K562 (cell line): Measurements from ENCODE around the gene ATF1. TPM values are rescaled to one million over a fixed set of nuclear protein-coding genes. Genes with fewer than 3 reads are reported as not detected.

ENCODE experiments used
- MTA1 ChIP-seq: fragments of 450-650 bp; IDR thresholded peaks from 2 replicates; pipeline ENCODE4 v1.6.1; 2017; ENCODE audit warnings: borderline replicate concordance
- NFE2 ChIP-seq: IDR thresholded peaks from 2 replicates; pipeline ENCODE4 v1.6.1; 2014; ENCODE audit warnings: antibody characterized with exemption, low read depth
- SP2 ChIP-seq: IDR thresholded peaks from 2 replicates; pipeline ENCODE4 v1.6.1; 2011; ENCODE audit warnings: mild to moderate bottlenecking, low read depth, low read length, moderate library complexity; ENCODE audit not compliant: poor library complexity, severe bottlenecking; ENCODE audit errors: extremely low read depth
- TARDBP ChIP-seq: fragments of 450-650 bp; IDR thresholded peaks from 2 replicates; pipeline ENCODE4 v1.6.1; 2016
- polyA plus RNA-seq, 8 experiments: library from polyadenylated mRNA; depleted of rRNA in 4 of 8; stranded (reverse) in 5 of 8; unstranded in 3 of 8; fragments of >200 nt; fragmentation: Nextera tagmentation in 2 of 8; fragmentation: Illumina TruSeq in 1 of 8; extraction: Ambion mirVana in 2 of 8; extraction: Trizol in 1 of 8; gene quantifications; 2 replicates each; pipeline versions ENCODE4 v1.2.1 to v1.2.3, GENCODE V29; 2011 to 2014; ENCODE audit warnings: inconsistent platforms in 1 of 8, missing spikeins in 1 of 8
- total RNA-seq, 7 experiments: library from RNA; depleted of rRNA in 6 of 7; stranded (reverse); fragments of >200 nt in 6 of 7; fragmentation: Illumina TruSeq in 2 of 7; extraction: Trizol in 2 of 7; gene quantifications; 2 replicates each; pipeline versions ENCODE4 v1.2.1 to v1.2.3, GENCODE V29; 2011 to 2021; ENCODE audit warnings: low replicate concordance in 1 of 7
- TF ChIP-seq, protein P1 (sequence below): sonication (generic); IDR thresholded peaks from 2 replicates; pipeline ENCODE4 v1.6.1; 2016
- TF ChIP-seq, protein P2 (sequence below): fragments of 250-450 bp; sonication (Bioruptor Pico); IDR thresholded peaks from 2 replicates; pipeline ENCODE4 v1.5.0; 2021; ENCODE audit warnings: mild to moderate bottlenecking, borderline replicate concordance

Gene ATF1
- total and polyA plus RNA-seq, 9 of the 15 experiments (the other 6 are each of a cell fraction or from before 2014, with no cell fraction given) = 19.8 to 83.5 (median 51.4) TPM

DNA sequence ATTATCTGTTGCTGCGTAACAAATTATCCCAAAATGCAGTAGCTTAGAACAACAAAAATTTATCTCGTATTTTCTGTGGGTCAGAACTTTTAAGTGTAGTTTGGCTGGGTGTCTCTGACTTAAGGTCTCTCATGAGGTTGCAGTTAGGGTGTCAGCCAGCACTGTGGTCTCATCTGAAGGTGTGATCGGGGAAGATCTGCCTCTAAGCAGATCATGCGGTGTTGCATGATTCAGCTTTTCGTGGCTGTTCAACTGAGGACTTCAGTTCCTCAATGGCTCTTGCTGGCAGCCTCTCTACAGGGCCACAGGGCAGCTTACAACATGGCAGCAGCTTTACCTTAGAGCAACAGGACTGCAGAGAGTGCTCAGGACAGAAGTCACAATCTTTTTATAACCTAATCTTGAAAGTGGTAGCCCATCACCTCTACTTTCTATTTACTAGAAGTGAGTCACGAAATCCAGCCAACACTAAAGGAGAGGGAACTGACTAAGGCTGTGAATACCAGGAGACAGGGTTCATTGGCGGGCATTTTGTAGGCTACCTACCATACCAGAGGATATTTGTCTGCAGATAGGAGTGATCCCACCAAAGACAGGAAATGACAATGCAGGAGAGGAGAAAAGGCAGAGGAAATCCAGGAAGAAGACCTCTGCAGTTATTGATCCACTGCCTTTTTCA, 77.0 kb downstream of the ATF1 start (continued):
- TF ChIP-seq SP2 (no peak), NFE2 (peak; percentile 35; the same call in 1 of the 2 replicates), TARDBP (no peak), MTA1 (no peak)
- TF ChIP-seq, protein P1, sequence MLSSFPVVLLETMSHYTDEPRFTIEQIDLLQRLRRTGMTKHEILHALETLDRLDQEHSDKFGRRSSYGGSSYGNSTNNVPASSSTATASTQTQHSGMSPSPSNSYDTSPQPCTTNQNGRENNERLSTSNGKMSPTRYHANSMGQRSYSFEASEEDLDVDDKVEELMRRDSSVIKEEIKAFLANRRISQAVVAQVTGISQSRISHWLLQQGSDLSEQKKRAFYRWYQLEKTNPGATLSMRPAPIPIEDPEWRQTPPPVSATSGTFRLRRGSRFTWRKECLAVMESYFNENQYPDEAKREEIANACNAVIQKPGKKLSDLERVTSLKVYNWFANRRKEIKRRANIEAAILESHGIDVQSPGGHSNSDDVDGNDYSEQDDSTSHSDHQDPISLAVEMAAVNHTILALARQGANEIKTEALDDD = no peak
- TF ChIP-seq, protein P2, sequence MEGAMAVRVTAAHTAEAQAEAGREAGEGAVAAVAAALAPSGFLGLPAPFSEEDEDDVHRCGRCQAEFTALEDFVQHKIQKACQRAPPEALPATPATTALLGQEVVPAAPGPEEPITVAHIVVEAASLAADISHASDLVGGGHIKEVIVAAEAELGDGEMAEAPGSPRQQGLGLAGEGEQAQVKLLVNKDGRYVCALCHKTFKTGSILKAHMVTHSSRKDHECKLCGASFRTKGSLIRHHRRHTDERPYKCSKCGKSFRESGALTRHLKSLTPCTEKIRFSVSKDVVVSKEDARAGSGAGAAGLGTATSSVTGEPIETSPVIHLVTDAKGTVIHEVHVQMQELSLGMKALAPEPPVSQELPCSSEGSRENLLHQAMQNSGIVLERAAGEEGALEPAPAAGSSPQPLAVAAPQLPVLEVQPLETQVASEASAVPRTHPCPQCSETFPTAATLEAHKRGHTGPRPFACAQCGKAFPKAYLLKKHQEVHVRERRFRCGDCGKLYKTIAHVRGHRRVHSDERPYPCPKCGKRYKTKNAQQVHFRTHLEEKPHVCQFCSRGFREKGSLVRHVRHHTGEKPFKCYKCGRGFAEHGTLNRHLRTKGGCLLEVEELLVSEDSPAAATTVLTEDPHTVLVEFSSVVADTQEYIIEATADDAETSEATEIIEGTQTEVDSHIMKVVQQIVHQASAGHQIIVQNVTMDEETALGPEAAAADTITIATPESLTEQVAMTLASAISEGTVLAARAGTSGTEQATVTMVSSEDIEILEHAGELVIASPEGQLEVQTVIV (CRISPR knock-in tag) = no peak
